Inflammatory macrophage (primary cell): Measurements from ENCODE around the gene PHTF1.

ENCODE experiments used
- DNase-seq, 2 donors: peaks; one replicate each; pipeline ENCODE4 v3.0.0-alpha.2; 2020 to 2022
- total RNA-seq, 18 experiments: gene quantifications; one replicate each; lab custom pipeline; 2026; ENCODE audit warnings: mixed read lengths in 6 of 18, inconsistent platforms in 2 of 18; lab: John Stamatoyannopoulos, UW

PHTF1 gene
- 16.3 to 41.1 (median 30.4) reads per million in 18 experiments for total RNA-seq

DNA sequence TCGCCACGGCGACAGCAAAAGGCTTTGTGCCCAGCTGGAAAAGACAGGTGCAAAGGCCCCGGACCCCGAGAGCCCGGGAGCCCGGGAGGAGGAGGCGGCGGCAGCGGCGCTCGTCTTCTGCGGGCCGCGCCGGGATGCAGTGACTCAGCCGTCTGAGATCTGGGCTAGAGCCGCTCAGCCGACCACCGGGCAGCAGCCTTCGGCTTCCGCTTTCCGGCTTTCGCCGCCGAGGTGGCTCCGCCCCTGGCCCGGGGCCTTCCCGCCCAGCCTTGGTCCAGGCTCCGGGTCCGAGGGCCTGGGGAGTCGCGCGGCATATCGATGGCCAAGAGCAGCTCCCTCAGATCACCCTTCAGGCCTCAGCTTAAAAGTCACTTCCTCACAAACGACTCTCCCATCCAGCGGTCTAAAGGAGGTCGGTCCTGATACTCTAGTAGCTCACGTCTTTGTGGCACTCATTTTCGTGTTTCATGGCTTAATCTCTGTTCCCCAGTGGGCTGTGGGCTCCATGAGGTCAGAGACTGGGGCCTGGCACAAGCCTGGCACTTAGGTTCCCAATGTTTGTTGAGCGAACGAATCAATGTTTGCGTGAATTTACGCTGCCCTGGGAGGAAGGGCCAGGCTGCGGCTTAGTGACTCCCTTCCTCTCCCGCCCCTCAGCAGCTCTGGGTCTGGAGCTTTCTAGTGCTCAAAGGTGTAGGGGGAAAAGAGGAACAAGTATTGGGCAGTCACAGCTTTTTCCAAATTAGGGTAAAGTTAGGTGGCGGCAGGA lies at the start of gene PHTF1:
Gene PHTF1, minus strand, starts transcription at position 154 of the 769 bp plus-strand sequence. CDS start 783 bp downstream, outside the sequence.
- DNase-seq, result peak; percentile 77 to 84

DNA sequence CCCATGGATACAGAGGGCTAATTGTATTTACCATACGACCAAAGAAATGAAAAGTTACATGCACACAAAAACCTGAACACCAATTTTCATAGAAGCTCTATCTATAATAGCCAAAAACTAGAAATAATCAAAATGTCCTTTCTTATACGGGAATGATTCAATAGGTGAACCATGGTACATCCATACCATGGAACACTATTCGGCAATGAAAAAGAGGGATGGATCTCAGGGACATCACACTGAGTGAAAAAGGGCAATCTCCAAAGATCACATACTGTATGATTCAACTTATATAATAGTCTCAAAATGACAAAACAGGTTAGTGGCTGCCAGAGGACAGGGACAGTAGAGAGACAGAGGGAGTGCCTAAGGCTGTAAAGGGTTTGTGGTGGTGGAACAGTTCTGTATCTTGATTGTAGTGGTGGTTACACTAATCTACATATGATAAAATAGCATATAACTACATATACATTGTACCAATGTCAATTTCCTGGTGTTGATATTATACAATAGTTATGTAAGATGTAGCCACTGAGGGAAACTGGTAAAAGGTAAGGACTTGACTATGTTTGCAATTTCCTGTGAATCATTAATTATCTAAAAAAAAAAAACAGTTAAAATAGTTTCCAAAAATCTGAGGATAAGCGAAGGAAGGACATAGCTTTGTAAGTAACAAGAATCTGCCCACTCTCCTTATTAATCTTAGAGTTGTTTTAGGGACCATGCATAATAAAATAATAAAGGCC lies 49.3 kb upstream of the PHTF1 start:
- DNase-seq, result no peak

DNA sequence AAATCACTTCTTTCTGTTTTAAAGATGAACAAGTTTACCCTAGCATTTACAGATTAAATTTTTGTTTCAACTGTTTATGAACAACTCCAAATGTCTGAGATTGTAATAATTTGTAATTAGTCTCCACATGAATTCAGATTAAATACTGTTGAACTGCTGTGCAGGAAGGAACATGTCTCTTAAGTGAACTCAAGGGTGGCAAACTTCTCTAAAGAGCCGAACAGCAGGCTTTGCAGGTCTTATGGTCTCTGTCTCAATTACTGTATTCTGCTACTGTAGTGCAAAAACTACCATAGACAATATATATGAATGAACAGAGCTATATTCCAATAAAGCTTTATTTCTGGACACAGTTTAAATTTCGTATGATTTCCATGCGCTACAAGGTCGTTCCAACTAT lies 46.4 kb upstream of the PHTF1 start:
- no peak for DNase-seq

DNA sequence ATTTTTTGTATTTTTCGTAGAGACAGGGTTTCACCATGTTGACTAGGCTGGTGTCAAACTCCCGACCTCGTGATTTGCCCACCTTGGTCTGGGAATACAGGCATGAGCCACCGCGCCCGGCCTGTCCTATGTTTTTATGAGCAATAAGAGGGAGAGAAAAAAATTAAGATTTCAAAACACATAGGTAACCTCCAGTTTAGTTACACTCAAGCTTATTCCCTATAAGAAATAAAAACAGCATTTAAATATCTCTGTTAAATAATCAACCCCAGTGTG lies 45.9 kb upstream of the PHTF1 start:
- DNase-seq, result no peak

DNA sequence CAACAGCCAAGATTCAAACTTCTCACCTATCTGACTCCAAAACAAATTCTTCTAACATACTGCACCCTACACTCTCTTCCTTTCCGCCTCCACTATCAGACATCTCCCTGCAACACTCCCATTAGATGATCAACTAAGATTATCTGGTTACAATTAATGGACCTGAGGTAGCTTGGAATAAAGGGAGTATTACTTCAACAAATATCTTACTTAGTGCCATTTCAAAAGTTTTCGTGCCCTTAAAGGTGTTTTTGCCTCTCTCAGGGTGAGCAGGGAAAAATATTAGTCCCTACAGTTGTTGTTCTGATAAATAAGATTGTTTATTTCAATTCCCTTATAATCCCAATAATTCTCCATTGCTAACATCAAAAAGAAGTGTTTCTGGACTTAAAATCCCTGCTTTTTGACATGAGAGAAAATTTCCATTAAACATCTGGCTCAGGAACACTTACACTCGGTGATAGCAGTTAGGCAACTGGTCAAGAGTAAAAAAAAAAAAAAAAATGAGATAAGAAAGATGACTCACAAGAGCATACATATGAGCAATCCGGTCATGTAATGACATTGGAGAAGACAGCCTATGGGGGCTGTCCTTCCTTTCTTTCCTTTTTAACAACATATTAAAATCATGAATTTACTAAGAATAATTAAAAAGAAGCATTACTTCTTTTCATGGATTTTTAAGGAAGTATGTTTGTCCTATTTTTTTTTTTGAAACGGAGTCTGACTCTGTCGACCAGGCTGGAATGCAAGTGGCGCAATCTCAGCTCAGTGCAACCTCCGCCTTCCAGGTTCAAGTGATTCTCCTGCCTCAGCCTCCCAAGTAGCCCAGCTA lies 45.4 kb upstream of the PHTF1 start:
- peak; percentile 48 to 59 for DNase-seq

DNA sequence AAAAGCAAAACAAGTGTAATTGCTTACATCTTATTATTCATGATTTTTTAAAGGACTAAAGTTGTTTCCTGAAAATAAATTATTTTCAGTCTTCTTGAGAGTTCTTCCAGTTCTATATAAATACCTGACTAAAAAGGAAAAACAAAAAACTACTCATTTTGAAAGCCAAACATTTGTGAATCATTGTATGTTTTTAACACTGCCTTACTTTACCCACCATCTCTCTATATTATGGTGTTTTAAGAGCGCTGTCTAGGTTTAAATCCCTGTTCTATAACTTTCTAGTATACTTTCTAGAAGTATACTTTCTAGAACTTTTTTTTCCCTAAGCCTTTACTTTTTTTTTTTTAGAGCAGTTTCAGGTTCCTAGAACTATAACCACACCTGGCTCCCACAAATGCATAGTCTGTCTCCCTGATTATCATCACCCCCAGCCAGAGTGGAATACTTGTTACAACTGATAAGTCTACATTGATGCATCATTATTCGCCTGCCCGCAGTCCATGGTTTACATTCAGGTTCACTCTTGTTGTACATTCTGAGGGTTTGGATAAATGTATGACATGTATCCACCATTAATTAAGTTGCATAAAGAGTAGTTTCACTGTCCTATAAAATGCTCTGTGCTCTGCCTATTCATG lies 43.2 kb upstream of the PHTF1 start:
- DNase-seq, result no peak

DNA sequence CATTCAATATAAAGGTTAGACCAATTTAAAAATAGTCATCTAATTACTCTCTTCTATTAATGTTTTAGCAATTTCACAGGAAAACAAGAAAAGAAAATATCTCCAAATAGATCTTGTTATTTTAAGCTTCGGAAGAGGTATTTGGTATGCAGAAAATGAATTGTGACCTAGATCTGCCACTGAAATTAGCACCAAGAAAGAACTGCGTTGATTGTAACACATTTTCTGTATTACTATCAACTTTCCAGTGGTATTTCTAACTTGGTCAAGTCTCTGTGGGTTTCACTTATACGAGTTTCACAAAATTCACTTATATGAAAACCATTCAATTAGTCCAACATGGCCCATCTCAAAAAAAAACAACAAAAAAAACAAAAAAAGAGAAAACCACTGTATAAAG lies 41.2 kb upstream of the PHTF1 start:
- DNase-seq, result no peak

DNA sequence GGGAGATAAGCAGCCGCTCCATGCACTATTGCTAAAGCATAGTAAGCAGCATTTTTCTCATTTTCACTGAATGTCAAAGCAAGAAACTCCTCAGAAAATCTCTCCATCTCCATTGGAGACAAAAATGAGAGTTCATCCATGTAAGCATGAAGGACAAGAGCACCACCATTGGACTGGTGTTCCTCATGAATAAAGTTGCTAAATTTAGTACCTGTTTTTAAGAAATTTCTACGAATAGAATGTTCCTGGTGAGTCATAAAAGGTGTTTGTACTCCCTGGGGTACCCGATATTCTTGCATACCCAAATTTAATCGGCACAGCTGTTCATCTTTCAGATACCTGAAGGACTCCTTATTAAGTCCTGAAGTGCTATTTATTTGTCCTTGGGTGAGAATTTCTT lies 38.2 kb upstream of the PHTF1 start:
- DNase-seq, result no peak

DNA sequence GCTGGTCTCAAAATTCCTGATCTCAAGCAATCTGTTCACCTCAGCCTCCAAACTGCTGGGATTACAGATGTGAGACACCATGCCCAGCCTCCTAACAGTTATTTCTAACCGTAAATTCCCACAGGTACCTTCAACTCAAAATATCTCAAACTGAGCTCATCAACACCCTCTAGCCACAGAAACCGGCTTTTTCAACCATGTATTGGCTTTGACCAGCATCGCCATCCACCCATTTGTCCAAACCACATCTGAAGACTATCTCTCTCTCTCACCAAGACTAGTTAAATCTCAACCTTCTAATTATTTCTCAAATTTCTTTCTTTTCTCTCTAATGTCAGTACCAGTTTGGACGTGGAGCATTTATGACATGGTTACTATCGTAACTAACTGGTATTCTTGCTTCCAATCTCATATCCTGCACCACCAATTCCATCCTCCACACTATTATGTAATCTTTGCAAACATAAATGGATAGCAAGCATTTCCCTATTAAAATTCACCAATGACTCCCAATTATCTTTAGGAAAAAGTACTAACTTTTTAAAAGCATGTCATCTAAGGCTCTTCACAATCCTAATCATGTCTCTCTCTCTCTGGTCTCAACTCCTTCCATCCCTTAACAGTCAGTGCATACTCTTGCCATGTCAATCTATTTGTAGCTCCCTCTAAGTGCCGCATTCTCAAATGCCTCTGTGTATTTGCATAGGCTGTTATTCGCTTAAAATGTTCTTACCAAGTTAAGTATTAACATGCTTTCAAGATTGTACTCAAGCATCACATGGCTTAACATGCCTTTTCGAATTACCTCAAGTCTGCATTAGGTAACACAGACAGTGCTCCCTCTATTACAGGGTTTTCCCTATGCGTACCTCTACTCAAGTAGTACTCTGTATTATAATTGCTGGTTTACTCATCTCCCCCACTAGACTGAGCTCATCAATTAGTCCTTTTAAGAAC lies 34.9 kb upstream of the PHTF1 start:
- no peak for DNase-seq

DNA sequence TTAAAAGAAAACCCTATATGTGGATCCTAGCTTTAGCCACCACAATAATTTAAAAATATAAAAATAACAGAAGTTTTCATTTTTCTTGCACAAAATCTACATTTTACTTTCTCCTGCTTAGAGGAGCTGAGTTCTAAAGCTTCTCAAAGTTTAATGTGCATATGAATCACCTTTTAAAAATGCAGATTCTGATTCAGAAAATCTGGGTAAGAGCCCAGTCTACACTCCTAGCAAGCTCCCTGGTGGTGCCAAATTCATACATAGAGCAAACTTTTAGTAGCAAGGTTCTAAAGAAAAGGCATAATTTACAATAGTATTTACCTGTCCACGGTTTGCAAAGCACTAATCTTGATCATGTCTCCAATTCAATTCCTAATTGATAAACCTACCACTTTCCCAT lies 33.7 kb upstream of the PHTF1 start:
- no peak for DNase-seq

DNA sequence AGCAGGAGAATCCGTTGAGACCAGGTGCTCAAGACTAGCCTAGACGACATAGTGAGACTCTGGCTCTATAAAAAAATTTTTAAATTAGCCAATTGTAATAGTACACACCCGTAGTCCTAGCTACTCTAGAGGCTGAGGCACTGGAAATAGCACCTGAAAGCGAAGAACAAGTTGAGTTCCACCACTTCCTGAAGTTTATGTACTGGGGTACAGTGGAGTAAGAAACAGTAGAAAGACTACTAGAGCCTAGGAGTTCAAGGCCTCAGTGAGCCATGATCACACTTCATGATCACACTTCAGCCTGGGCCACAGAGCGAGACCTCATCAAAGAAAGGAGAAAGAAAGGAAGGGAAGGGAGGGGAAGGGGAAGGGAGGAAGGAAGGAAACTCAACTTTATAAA lies 33.2 kb upstream of the PHTF1 start:
- no peak for DNase-seq

DNA sequence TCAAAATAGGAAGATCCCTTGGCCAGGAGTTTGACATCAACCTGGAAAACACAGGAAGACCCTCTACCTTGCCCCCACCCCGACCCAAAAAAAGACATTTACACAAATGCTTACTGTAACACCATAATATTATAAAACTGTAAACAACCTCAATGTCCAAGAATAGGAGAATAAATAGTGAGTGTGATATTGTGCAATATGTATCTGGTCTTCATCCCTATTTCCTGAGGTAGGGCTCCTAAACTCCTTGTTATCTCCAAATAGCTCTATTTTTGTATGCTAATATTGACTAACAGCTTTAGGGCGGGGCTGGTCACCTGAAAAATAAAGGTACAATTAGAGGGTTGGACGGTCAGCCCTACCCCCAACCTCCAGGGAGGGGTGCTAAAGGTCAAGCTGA lies 29.5 kb upstream of the PHTF1 start:
- DNase-seq, result no peak

DNA sequence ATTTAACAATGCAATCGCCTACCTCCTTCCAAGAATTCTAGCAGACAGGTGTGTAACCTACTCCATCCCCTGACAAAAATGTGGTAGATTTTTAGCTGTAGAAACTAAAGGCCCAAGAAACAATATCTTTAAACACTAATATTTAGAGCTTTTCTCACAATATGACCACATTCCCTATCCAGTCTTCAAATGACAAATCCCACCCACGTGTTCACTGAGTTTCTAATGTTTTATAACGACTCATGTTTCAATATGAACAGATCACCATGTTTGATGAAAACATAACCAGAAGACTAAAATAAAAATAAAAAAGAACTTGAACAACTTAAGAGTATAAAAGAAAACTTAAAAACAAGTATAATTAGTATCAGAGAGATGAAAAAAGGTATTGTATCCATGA lies 28.4 kb upstream of the PHTF1 start:
- DNase-seq, result no peak

DNA sequence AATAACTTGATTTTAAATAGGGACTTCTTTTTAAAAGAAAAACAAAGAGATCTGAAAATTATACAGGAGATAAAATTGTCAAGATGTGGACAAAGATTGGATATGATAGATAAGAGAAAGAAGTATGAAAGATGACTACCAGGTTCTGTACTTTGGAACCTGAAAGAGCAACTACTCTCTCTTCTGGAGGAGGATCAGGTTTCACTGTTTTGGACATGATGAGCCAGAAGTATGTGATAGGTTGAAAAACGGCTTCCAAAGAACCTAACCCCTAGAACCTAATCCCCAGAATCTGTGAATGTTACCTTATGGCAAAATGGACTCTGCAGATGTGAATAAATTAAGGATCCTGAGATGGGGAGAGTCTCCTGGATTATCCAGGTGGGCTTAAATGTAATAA lies 26.8 kb upstream of the PHTF1 start:
- DNase-seq, result no peak

DNA sequence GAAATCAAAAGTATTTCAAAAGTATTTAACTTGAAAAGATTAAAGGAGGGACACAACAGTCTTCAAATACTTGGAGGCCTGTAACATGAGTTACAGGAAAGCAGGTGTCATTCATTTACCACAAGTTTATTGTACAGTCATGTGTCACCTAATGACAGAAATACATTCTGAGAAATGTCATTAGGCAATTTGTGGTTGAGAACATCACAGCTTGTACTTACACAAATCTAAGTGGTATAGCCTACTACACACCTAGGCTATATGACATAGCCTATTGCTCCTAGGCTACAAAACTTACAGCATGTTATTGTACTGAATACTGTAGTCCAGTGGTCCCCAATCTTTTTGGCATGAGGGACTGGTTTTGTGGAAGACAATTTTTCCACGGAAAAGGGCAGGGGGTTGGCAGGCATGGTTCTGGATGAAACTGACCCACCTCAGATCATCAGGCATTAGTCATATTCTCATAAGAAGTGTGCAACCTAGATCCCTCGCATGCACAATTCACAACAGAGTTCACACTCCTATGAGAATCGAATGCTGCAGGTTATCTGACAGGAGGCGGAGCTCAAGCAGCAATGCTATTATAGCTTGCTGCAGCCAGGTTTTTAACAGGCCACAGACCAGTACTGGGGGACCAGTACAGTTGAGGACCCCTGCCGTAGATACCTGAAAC lies 25.0 kb upstream of the PHTF1 start:
- peak; percentile 25 to 45 for DNase-seq

DNA sequence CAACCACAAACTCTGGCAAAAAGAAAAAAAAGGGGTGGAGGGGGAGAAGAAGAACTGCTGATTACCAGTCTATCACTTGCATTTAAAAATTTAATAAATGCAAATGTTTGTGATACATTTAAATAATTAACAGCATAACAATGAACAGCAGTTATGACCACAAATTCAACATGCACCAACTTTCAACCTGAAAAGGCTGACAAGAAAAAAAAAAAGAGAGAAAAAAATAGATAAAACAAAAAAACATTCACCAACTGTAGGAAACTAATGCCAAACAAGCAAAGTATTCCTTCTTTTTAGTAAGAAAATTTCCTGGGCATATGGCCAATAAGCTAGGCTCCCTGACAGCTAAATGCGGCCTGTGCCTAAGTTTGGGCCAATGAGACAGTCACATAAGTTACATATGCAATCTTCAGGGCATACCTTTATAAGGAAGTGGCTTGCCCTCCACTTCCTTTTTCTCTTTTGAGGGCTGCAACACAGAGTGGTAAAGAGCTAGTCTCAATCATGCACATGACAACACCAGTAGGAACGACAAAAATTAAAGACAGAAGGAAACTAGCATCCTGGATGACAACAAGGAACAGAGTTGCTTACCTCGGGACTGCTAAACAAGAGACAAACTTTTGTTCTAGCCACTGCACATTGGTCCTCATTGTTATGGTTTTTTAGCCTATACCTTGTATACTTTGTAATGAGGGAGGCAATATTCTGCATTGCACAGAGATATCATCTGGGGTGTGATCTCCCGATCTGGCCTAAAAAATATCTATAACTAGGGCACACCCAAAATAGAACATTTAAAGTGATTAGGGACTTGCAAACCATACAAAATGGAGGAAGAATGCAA lies 24.2 kb upstream of the PHTF1 start:
- DNase-seq, result peak; percentile 89 to 92

DNA sequence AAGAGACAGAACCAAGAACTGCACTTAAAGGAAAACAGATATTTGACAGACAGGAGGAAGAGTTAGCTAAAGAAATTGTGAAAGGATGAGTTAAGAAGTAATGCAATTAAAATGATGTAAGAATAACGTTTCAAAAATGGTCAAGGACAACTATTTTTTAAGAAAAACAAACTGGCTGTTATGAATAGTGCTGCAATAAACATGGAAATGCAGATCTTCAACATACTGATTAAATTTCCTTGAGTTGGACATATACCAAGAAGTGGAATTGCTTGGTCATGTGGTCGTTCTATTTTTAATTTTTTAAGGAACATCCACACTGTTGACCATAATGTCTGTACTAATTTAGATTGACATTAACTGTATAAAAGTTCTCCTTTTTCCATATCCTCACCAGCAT lies 23.1 kb upstream of the PHTF1 start:
- DNase-seq, result peak; percentile 16 to 74

DNA sequence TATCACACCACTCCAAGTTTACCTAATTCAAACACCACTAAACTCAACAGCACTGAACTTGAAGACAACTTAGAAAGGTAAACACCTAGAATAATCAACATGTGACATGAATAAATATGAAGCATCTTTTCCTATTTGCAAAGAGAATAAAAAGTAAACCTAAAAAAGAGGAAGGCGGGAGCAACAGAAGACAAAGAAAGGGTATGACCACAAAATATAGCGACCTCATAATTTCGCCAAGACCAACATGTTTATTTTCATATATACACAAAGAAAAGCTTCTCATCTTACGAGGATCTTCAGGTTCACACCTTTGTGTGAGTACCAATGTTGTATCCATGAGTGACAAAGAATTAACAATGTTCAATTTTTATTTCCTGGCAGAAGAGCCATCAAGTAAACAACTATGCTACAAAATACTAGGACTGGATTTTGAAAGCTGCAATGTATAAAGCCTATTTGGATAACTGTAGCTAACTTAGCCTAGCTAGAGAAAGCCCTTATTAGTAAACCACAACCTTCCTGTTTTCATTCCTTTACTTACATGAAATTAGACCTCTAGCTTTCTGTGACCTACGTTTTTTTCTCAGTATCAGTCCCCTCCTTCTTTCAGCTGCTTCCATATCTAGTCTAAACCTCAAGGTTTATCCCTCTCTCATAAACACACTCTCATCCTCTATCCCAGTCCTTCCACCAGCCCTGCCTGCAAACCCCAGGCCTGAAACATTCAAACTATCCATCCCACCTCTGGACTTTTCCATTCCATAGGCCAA lies 21.3 kb upstream of the PHTF1 start:
- no peak for DNase-seq

DNA sequence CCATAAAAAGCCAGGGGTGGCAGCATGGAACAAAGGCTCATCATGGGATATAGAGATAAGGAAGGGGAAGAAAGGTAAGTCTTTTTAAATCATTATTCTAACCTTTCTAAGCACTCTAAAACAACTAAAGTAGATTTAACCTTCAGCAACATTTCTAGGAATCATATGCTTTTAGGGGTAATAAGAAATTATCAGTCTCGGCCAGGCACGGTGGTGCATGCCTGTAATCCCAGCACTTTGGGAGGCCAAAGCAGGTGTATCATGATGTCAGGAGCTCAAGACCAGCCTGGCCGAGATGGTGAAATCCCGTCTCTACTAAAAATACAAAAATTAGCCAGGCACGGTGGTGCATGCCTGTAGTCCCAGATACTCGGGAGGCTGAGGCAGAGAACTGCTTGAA lies 20.3 kb upstream of the PHTF1 start:
- DNase-seq, result no peak
